ENCODE measurements around the gene TRIM2. TPM values are rescaled to one million over a fixed set of nuclear protein-coding genes. Genes with fewer than 3 reads are reported as not detected.

Gene TRIM2
- total RNA-seq, 1 donor from 2014 or later: 51.8 TPM

GRCh38 chr4:153273751-153274150 is 69.5 kb downstream of the TRIM2 start:
- TF ChIP-seq, protein P1, sequence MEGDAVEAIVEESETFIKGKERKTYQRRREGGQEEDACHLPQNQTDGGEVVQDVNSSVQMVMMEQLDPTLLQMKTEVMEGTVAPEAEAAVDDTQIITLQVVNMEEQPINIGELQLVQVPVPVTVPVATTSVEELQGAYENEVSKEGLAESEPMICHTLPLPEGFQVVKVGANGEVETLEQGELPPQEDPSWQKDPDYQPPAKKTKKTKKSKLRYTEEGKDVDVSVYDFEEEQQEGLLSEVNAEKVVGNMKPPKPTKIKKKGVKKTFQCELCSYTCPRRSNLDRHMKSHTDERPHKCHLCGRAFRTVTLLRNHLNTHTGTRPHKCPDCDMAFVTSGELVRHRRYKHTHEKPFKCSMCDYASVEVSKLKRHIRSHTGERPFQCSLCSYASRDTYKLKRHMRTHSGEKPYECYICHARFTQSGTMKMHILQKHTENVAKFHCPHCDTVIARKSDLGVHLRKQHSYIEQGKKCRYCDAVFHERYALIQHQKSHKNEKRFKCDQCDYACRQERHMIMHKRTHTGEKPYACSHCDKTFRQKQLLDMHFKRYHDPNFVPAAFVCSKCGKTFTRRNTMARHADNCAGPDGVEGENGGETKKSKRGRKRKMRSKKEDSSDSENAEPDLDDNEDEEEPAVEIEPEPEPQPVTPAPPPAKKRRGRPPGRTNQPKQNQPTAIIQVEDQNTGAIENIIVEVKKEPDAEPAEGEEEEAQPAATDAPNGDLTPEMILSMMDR (IDR thresholded peaks at IDR 0.05; ENCODE audit: insufficient read depth, low read depth, low read length): no peak
- TF ChIP-seq EZH2 (IDR thresholded peaks at IDR 0.05; ENCODE audit: insufficient read depth, low read length): no peak
- no peak overlapping the region for H3K27ac Mint-ChIP-seq (ENCODE audit: unreplicated experiment)

DNA sequence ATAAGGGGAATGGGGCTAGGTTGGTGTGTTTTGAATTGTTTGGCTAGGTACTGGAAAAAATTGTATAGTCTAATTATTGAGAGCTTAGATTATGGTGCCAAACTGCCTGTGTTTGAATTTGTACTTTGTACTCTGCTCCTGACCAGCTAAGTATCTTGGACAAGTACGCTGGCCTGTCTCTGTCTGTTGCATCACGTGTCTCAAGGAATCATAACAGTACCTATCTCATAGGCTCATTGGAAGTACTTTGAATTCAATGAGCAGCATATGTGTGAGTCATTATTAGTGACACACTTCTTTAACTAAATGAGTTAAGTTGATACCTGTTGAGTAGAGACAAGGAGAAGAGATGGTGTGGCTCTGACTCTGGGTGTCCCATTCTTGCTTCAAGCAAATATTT is 70.7 kb downstream of the TRIM2 start:
- Histone ChIP-seq H2AFZ (ENCODE audit: low read depth, low read length) (no peak overlapping the region), H3K36me3 (ENCODE audit: insufficient read depth, low read length) (peaks cover 5% of the 10 kb centered on the region), H3K27me3 (ENCODE audit: insufficient read depth, low read length) (no peaks in the 10 kb centered on the region), H3K4me2 (ENCODE audit: low read length) (no peak overlapping the region), H3K27ac (ENCODE audit: low read depth, low read length) (no peak overlapping the region), H4K20me1 (ENCODE audit: insufficient read depth, low read length) (peaks cover 20% of the 10 kb centered on the region), H3K9me3 (ENCODE audit: insufficient read depth, low read depth, low read length) (no peaks in the 10 kb centered on the region), H3K4me1 (ENCODE audit: insufficient read depth, low read length) (no peaks in the 10 kb centered on the region), H3K79me2 (ENCODE audit: insufficient read depth, low read length) (no peaks in the 10 kb centered on the region), H3K9ac (ENCODE audit: low read length) (no peak overlapping the region), H3K4me3 (ENCODE audit: insufficient read depth, low read depth, low read length) (no peak overlapping the region)
- Mint-ChIP-seq H3K36me3 (ENCODE audit: low read depth, unreplicated experiment) (peaks cover 13% of the 10 kb centered on the region), H3K4me3 (ENCODE audit: unreplicated experiment) (no peak overlapping the region), H3K9me3 (ENCODE audit: unreplicated experiment) (no peaks in the 10 kb centered on the region), H3K4me1 (ENCODE audit: low read depth, unreplicated experiment) (peaks cover 17% of the 10 kb centered on the region), H3K27ac (ENCODE audit: unreplicated experiment) (no peak overlapping the region), H3K27me3 (ENCODE audit: low read depth, unreplicated experiment) (no peaks in the 10 kb centered on the region)
- DNase-seq (ENCODE audit: low read depth) (no peak), FAIRE-seq (no peak)
- TF ChIP-seq, protein P1 (IDR thresholded peaks at IDR 0.05; ENCODE audit: insufficient read depth, low read depth, low read length): no peak
- TF ChIP-seq EZH2 (IDR thresholded peaks at IDR 0.05; ENCODE audit: insufficient read depth, low read length): no peak

More at GRCh38 chr4:153273751-153274150, 69.5 kb downstream of the TRIM2 start:
- no peak overlapping the region for H3K4me3 ChIP-seq (ENCODE audit: insufficient read depth, low read depth, low read length)
- DNase-seq (ENCODE audit: low read depth) (no peak), FAIRE-seq (no peak)
- H3K36me3 ChIP-seq (ENCODE audit: insufficient read depth, low read length): peaks cover 5% of the 10 kb centered on the region
- H3K4me2 ChIP-seq (ENCODE audit: low read length): no peak overlapping the region
- no peaks in the 10 kb centered on the region for H3K27me3 ChIP-seq (ENCODE audit: insufficient read depth, low read length)
- no peaks in the 10 kb centered on the region for H3K4me1 ChIP-seq (ENCODE audit: insufficient read depth, low read length)
- no peak overlapping the region for H3K27ac ChIP-seq (ENCODE audit: low read depth, low read length)
- Mint-ChIP-seq H3K4me3 (ENCODE audit: unreplicated experiment) (peak overlapping the region; percentile 1), H3K4me1 (ENCODE audit: low read depth, unreplicated experiment) (peaks cover 17% of the 10 kb centered on the region), H3K9me3 (ENCODE audit: unreplicated experiment) (no peaks in the 10 kb centered on the region), H3K36me3 (ENCODE audit: low read depth, unreplicated experiment) (peaks cover 11% of the 10 kb centered on the region), H3K27me3 (ENCODE audit: low read depth, unreplicated experiment) (no peaks in the 10 kb centered on the region)
- H4K20me1 ChIP-seq (ENCODE audit: insufficient read depth, low read length): peaks cover 20% of the 10 kb centered on the region
- no peaks in the 10 kb centered on the region for H3K9me3 ChIP-seq (ENCODE audit: insufficient read depth, low read depth, low read length)
- H2AFZ ChIP-seq (ENCODE audit: low read depth, low read length): no peak overlapping the region
- H3K9ac ChIP-seq (ENCODE audit: low read length): no peak overlapping the region
- H3K79me2 ChIP-seq (ENCODE audit: insufficient read depth, low read length): no peaks in the 10 kb centered on the region

GRCh38 chr4:153275380-153276276 is 71.4 kb downstream of the TRIM2 start:
- no peaks in the 10 kb centered on the region for H3K9me3 Mint-ChIP-seq (ENCODE audit: unreplicated experiment)
- Histone ChIP-seq H3K4me3 (ENCODE audit: insufficient read depth, low read depth, low read length) (no peak overlapping the region), H3K27me3 (ENCODE audit: insufficient read depth, low read length) (no peaks in the 10 kb centered on the region), H3K9ac (ENCODE audit: low read length) (no peak overlapping the region), H4K20me1 (ENCODE audit: insufficient read depth, low read length) (peaks cover 20% of the 10 kb centered on the region), H3K79me2 (ENCODE audit: insufficient read depth, low read length) (no peaks in the 10 kb centered on the region), H3K9me3 (ENCODE audit: insufficient read depth, low read depth, low read length) (no peaks in the 10 kb centered on the region), H3K36me3 (ENCODE audit: insufficient read depth, low read length) (peaks cover 5% of the 10 kb centered on the region), H3K4me1 (ENCODE audit: insufficient read depth, low read length) (no peaks in the 10 kb centered on the region), H3K27ac (ENCODE audit: low read depth, low read length) (no peak overlapping the region), H3K4me2 (ENCODE audit: low read length) (no peak overlapping the region), H2AFZ (ENCODE audit: low read depth, low read length) (no peak overlapping the region)
- no peak overlapping the region for H3K27ac Mint-ChIP-seq (ENCODE audit: unreplicated experiment)
- no peak overlapping the region for H3K4me3 Mint-ChIP-seq (ENCODE audit: unreplicated experiment)
- TF ChIP-seq, protein P1 (IDR thresholded peaks at IDR 0.05; ENCODE audit: insufficient read depth, low read depth, low read length): no peak
- no peak for TF ChIP-seq EZH2 (IDR thresholded peaks at IDR 0.05; ENCODE audit: insufficient read depth, low read length)
- FAIRE-seq (no peak), DNase-seq (ENCODE audit: low read depth) (no peak)
- peaks cover 13% of the 10 kb centered on the region for H3K36me3 Mint-ChIP-seq (ENCODE audit: low read depth, unreplicated experiment)
- H3K27me3 Mint-ChIP-seq (ENCODE audit: low read depth, unreplicated experiment): no peaks in the 10 kb centered on the region
- peaks cover 17% of the 10 kb centered on the region for H3K4me1 Mint-ChIP-seq (ENCODE audit: low read depth, unreplicated experiment)

Data from astrocyte (in vitro differentiated cells and primary cell).